WI38 (cell line): ENCODE measurements around the gene AFF3.

ENCODE experiments used
- H3K4me3 ChIP-seq: 2 replicates; pipeline ENCODE4 v1.5.1; 2011; ENCODE audit warnings: low read depth, mild to moderate bottlenecking, control low read depth, low read length
- TF ChIP-seq, protein P1 (sequence below): IDR thresholded peaks from 2 replicates; pipeline ENCODE4 v1.5.1; 2012; ENCODE audit warnings: low read depth, mild to moderate bottlenecking, control low read depth, low read length

AFF3 gene

DNA sequence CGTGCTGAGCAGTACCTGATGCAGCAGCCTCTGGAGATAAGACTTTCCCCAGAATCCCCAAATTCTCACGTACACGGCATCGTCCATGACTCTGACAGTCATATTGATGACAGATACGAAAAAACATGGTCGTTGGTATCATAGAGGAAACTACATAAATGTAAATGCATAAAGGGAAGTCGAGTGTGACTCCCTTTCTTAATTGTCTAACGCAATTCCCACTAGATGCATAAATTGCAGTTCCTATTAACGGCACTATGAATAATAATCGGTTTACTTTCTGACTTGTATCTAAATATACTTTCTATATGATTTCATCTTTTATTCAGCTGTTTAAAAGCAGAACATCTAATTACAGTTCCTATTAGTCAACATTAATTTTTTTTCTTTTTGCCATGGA, 330.0 kb downstream of the AFF3 start:
- TF ChIP-seq, protein P1, sequence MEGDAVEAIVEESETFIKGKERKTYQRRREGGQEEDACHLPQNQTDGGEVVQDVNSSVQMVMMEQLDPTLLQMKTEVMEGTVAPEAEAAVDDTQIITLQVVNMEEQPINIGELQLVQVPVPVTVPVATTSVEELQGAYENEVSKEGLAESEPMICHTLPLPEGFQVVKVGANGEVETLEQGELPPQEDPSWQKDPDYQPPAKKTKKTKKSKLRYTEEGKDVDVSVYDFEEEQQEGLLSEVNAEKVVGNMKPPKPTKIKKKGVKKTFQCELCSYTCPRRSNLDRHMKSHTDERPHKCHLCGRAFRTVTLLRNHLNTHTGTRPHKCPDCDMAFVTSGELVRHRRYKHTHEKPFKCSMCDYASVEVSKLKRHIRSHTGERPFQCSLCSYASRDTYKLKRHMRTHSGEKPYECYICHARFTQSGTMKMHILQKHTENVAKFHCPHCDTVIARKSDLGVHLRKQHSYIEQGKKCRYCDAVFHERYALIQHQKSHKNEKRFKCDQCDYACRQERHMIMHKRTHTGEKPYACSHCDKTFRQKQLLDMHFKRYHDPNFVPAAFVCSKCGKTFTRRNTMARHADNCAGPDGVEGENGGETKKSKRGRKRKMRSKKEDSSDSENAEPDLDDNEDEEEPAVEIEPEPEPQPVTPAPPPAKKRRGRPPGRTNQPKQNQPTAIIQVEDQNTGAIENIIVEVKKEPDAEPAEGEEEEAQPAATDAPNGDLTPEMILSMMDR, result no peak
- H3K4me3 ChIP-seq, result no peak overlapping the region

DNA sequence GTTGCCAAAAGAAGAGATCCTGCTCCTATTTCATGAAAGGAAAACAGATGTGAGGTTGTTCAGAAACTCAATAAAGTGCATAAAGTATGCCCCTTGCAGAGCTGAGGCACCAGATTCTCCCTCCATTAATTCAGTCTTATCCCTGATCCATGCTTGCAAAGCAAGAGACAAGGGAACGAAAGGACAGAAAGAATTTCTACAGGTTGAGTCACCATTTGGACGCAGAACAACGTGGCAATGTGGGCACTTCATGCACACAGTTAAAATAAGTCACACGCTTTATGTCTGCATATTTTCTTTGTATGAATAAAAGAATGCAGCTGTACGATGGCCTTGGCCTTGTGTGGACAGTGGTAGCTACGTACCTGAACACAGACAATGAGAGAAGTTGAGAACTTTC, 330.8 kb downstream of the AFF3 start:
- TF ChIP-seq, protein P1, result no peak

DNA sequence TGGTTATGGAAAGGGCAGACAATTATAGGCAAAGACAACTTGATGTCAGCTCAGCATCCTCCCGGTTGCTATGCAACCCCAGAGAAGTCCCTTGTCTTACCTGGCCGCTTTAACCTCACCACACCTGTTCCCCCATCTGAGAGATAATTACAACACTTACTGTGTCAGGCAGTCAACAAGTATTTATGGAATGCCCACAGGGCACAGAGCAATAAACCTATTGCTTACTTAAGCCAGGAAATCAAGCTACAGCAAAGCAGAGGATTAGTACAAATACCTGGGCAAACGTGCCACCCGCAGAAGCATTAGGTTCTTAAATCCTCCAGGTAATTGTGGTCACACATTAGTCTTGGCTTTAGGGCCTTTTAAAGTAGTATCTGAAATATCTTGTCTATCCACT, 332.2 kb downstream of the AFF3 start:
- no peak overlapping the region for H3K4me3 ChIP-seq
- TF ChIP-seq, protein P1, result no peak

More for the DNA sequence above, 330.8 kb downstream of the AFF3 start:
- H3K4me3 ChIP-seq, result no peak overlapping the region

DNA sequence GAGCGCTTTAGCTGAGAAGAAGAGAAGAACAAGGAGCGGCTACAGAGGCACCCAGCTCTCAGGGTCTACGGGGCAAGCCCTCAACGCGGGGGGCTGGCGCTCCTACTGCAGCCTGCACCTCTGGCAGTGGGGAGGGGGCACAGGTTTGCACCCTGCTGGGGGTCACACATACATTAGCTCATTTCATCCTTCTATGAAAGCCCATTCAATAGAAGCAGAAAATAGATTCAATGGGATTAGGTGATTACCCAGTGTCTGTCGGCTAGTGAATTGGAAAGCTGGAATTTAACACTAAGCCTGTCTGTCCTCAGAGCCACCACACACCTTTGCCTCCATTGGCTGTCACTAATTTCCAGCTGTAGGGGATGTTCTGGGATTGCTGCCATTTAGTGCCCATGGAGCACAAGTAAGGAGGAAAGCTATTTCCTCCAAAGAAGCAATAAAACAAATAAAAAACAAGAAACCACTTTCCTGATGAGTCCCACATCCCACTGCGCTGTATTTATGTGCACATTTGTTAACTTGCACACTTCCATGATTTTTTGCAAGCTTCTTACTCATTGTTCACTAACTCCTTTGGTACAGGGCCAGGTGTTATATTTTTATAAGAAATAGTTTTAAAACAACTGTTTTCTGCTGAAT, 333.0 kb downstream of the AFF3 start:
- no peak overlapping the region for H3K4me3 ChIP-seq
- TF ChIP-seq, protein P1, result no peak

DNA sequence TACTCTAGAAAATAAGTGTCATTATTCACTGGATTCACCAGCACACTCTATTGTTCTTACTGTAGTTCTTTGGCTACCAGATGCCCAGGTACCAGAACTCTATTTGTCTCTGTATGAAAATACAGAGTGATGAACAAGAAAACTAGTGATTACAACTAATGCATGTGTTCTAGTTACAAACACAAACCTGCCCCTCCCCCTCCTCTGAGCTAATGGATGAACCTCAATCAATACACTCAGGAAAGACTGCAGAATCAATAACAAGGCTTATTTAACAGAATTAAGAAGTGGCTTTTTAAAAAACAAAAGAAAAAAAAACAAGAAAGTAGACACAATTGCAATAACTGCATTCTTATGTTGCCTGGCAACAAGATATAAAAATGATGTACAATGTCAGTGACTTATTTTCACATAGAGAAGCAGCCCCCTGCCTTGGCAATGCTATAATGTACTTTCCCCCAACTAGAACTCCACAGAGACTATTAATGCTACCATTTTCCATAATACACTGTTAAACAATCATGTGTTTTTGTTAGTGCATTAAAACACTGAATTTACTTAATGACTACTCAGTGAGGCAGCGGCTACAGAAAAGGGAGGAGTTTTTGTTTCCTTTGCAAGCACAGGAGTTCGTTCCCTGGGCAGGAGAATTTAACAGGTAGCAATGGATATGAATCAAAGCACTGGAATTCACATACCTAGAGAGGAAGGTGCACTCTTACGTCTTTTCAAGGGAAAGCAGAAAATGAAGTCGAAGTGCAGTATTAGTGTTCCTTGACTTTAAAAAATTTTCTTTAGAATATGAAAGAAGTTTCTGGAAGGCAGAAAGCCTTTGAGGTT, 333.8 kb downstream of the AFF3 start:
- TF ChIP-seq, protein P1, result no peak
- no peak overlapping the region for H3K4me3 ChIP-seq

DNA sequence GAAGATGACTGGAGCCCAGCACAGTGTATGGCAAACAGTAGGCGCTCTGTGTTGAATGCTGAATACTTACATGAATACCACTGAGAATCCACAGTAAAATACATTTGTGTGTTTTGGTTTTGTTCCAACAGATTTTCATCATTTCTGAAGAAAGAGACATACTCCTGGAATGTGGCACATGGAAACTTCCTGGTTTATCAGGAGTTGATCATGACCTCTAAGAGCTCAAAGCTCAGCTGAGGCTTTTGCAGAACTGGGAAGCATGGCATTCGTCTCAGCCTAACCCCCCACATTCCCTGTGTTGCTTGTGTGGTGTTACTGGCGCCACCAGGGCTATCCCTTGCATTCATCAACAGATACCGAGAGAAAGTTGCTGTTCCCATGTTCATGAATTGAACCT, 335.6 kb downstream of the AFF3 start:
- TF ChIP-seq, protein P1, result no peak

DNA sequence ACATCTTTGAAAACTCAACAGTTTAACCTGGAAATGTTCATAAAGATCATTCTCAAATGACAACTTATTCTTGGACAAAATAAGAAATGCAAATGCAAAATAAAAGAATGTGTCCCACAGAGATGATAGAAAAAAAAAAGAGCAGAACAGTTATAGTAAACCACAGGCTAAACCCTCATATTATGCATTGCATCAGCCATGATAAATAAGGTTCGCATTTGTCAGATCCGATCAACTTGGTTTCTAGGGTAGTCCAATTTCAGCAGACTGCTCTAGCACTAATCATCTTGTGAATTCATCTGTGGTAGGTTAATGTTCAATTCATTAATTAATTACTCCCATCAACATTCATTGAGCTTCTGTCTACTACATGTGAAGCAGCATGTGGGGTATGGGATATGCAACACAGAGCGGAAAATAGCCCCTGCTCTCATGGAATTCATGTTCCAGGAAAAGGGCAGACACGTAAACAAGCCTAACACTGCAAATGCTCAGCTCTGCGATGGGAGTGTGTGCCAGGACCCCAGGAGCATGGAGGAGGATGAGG, 336.4 kb downstream of the AFF3 start:
- TF ChIP-seq, protein P1, result no peak
- no peak overlapping the region for H3K4me3 ChIP-seq

More for the DNA sequence above, 335.6 kb downstream of the AFF3 start:
- H3K4me3 ChIP-seq, result no peak overlapping the region
